DOHH2 (cell line): ENCODE data around the gene PTPRN2.

Experiments
- CTCF ChIP-seq: fragments of 200-600 bp; sonication (generic); IDR thresholded peaks from one replicate; pipeline ENCODE4 v1.5.1; 2014; ENCODE audit warnings: antibody characterized with exemption, mild to moderate bottlenecking, low read depth, low read length; ENCODE audit not compliant: poor library complexity, severe bottlenecking
- EZH2phosphoT487 ChIP-seq: fragments of 200-600 bp; sonication (generic); IDR thresholded peaks from 2 replicates; pipeline ENCODE4 v1.6.1; 2017; ENCODE audit warnings: borderline replicate concordance, mild to moderate bottlenecking, antibody characterized with exemption, low read length, moderate library complexity, mixed read lengths

DNA sequence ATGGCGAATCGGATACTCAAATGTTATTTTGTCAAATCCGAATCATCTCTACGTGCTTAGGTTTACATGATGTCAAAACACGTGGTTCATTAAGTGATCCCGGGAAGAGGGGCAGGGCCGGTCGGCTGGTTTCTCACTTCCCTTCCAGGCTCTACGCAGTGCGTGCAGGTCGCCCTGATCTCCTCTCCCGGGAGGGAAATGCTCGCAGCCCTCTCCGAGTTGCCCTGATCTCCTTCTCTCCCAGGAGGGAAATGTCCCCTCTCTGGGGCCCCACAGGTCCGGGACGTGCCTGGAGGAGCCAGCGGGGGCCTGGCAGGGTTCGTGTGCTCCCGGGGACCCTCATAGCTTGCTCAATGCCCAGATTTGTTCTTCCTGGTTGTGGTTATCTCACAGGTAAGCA, 1048.1 kb downstream of the PTPRN2 start:
- TF ChIP-seq CTCF (no peak), EZH2phosphoT487 (no peak)
